ENCODE results near the gene POU2AF2. TPM values are rescaled to one million over a fixed set of nuclear protein-coding genes. Genes with fewer than 3 reads are reported as not detected.

Gene POU2AF2
- total RNA-seq, 1 experiment from 2014 or later: not detected

- Mint-ChIP-seq H3K27ac (no peak overlapping the region), H3K4me1 (peaks cover 25% of the 10 kb centered on the region), H3K36me3 (no peaks in the 10 kb centered on the region), H3K27me3 (ENCODE audit: low read depth) (no peaks in the 10 kb centered on the region), H3K9me3 (no peaks in the 10 kb centered on the region), H3K4me3 (no peak overlapping the region)
- POLR2A ChIA-PET: no interaction called here
- DNase-seq (ENCODE audit: low spot score): no peak
- CTCF ChIA-PET: interaction anchor here (0.7 kb wide), 1 partner anchor 115 kb away, joined by 3 read pairs; no protein-coding TSS in a partner anchor
- no peak for TF ChIP-seq ZSCAN18 (CRISPR knock-in tag; IDR thresholded peaks at IDR 0.05)
- TF ChIP-seq SMAD4 (CRISPR knock-in tag; IDR thresholded peaks at IDR 0.05): no peak
- TF ChIP-seq IRF2 (CRISPR knock-in tag; IDR thresholded peaks at IDR 0.05; ENCODE audit: borderline replicate concordance, low read depth): no peak
- no peak for TF ChIP-seq STAT6 (CRISPR knock-in tag; conservative IDR thresholded peaks at IDR 0.05; ENCODE audit: low read depth)
- no peak for TF ChIP-seq ZNF532 (CRISPR knock-in tag; IDR thresholded peaks at IDR 0.05; ENCODE audit: borderline replicate concordance)
- TF ChIP-seq MLX (CRISPR knock-in tag; IDR thresholded peaks at IDR 0.05): no peak
- no peak for TF ChIP-seq JUN (CRISPR knock-in tag; IDR thresholded peaks at IDR 0.05)
- no peak for TF ChIP-seq RELA (CRISPR knock-in tag; IDR thresholded peaks at IDR 0.05; ENCODE audit: borderline replicate concordance)
- no peak for TF ChIP-seq FOXJ3 (CRISPR knock-in tag; IDR thresholded peaks at IDR 0.05; ENCODE audit: borderline replicate concordance)
- TF ChIP-seq ZNF232 (CRISPR knock-in tag; IDR thresholded peaks at IDR 0.05): no peak
- TF ChIP-seq TEAD1 (CRISPR knock-in tag; IDR thresholded peaks at IDR 0.05): no peak
- no peak for TF ChIP-seq NFE2L1 (CRISPR knock-in tag; IDR thresholded peaks at IDR 0.05)
- TF ChIP-seq CDX4 (CRISPR knock-in tag; IDR thresholded peaks at IDR 0.05; ENCODE audit: borderline replicate concordance): no peak
- no peak for TF ChIP-seq GTF2I (CRISPR knock-in tag; conservative IDR thresholded peaks at IDR 0.05)
- TF ChIP-seq EMX1 (CRISPR knock-in tag; IDR thresholded peaks at IDR 0.05): no peak
- no peak for TF ChIP-seq SOX15 (CRISPR knock-in tag; IDR thresholded peaks at IDR 0.05)
- TF ChIP-seq GRHL2 (CRISPR knock-in tag; IDR thresholded peaks at IDR 0.05; ENCODE audit: insufficient replicate concordance, severe bottlenecking): no peak
- no peak; the same call in 1 of the 2 replicates for ATAC-seq
Observed at GRCh38 chr11:111307472-111308108, 62.1 kb downstream of the POU2AF2 start.

Data from WTC11 (cell line).